PC-3 (cell line): ENCODE measurements around the gene GLG1. TPM values are rescaled to one million over a fixed set of nuclear protein-coding genes. Genes with fewer than 3 reads are reported as not detected.

Experiments
- ATAC-seq: fragments of 200-7000 bp; cut with Tn5 transposase; 2 replicates; pipeline ENCODE4 v1.9.1; 2020; ENCODE audit warnings: mild to moderate bottlenecking, moderate library complexity
- BruUV-seq: library from RNA; stranded (reverse); fragments of 400-500 nt; replicated peaks from 2 replicates; lab custom pipeline; 2021; lab: Mats Ljungman, UMichigan
- CTCF ChIA-PET: fragments of 300-600 bp; sonication (Branson Sonifier 250); formaldehyde crosslinking; loops from one replicate; lab custom pipeline; 2022; ENCODE audit warnings: antibody characterized with exemption; lab: Charles Lee
- POLR2A ChIA-PET: fragments of 300-600 bp; sonication (Branson Sonifier 250); formaldehyde crosslinking; loops from one replicate; lab custom pipeline; 2022; ENCODE audit warnings: antibody characterized with exemption; ENCODE audit not compliant: unreplicated experiment; lab: Charles Lee
- DNase-seq: peaks from one replicate; pipeline ENCODE4 v3.0.0-alpha.2; 2015
- H2AFZ ChIP-seq: fragments of 300-600 bp; sonication (generic); 2 replicates; pipeline ENCODE4 v1.6.0; 2016; ENCODE audit warnings: antibody characterized with exemption, low read length
- H3F3A ChIP-seq: fragments of 300-600 bp; sonication (generic); one replicate; pipeline ENCODE4 v1.6.0; 2017; ENCODE audit warnings: antibody characterized with exemption, low read length, control low read depth, mild to moderate bottlenecking; ENCODE audit not compliant: unreplicated experiment
- H3K27ac ChIP-seq: fragments of 300-600 bp; sonication (generic); 2 replicates; pipeline ENCODE4 v1.5.1; 2016; ENCODE audit warnings: mild to moderate bottlenecking, low read length
- H3K27me3 ChIP-seq: fragments of 300-600 bp; sonication (generic); 2 replicates; pipeline ENCODE4 v1.6.1; 2016; ENCODE audit warnings: low read length, mixed read lengths
- H3K36me3 ChIP-seq: fragments of 300-600 bp; sonication (generic); 2 replicates; pipeline ENCODE4 v1.6.1; 2016; ENCODE audit warnings: low read depth, mixed run types, low read length, mixed read lengths
- H3K4me1 ChIP-seq: fragments of 300-600 bp; sonication (generic); 2 replicates; pipeline ENCODE4 v1.5.1; 2016; ENCODE audit warnings: low read length; ENCODE audit not compliant: insufficient read depth
- H3K4me2 ChIP-seq: fragments of 300-600 bp; sonication (generic); 2 replicates; pipeline ENCODE4 v1.6.0; 2016; ENCODE audit warnings: low read length
- H3K4me3 ChIP-seq: fragments of 300-600 bp; sonication (generic); 2 replicates; pipeline ENCODE4 v1.5.1; 2016; ENCODE audit warnings: mild to moderate bottlenecking, low read length, mixed read lengths
- H3K79me2 ChIP-seq: fragments of 300-600 bp; sonication (generic); 2 replicates; pipeline ENCODE4 v1.6.1; 2017; ENCODE audit warnings: low read length, mixed read lengths
- H3K9ac ChIP-seq: fragments of 300-600 bp; sonication (generic); 2 replicates; pipeline ENCODE4 v1.6.0; 2016; ENCODE audit warnings: mild to moderate bottlenecking, low read length
- H3K9me2 ChIP-seq: fragments of 300-600 bp; sonication (generic); replicated peaks from 2 replicates; pipeline ENCODE4 v1.6.1; 2016; ENCODE audit warnings: mixed run types, low read length, mixed read lengths
- H3K9me3 ChIP-seq: fragments of 300-600 bp; sonication (generic); 2 replicates; pipeline ENCODE4 v1.6.1; 2016; ENCODE audit warnings: low read length, mixed read lengths
- H4K20me1 ChIP-seq: fragments of 300-600 bp; sonication (generic); 2 replicates; pipeline ENCODE4 v1.6.1; 2016; ENCODE audit warnings: low read length, mixed read lengths
- EZH2 ChIP-seq: fragments of 300-600 bp; sonication (generic); IDR thresholded peaks from one replicate; pipeline ENCODE4 v1.6.1; 2017; ENCODE audit warnings: antibody characterized with exemption, mild to moderate bottlenecking, low read length; ENCODE audit not compliant: unreplicated experiment
- EZH2phosphoT487 ChIP-seq: fragments of 300-600 bp; sonication (generic); IDR thresholded peaks from 2 replicates; pipeline ENCODE4 v1.6.1; 2018; ENCODE audit warnings: mild to moderate bottlenecking, antibody characterized with exemption, low read length, borderline replicate concordance
- intact Hi-C: fragments of 100-400 bp; cut with micrococcal nuclease; formaldehyde crosslinking; loops from 2 replicates; pipeline ENCODE4 v1.9.0; 2023
- total RNA-seq: library from RNA; depleted of rRNA; stranded (reverse); fragments of >200 nt; gene quantifications from 2 replicates; pipeline ENCODE4 v1.2.3, GENCODE V29; 2014
- TF ChIP-seq, protein P1 (sequence below): fragments of 300-600 bp; sonication (generic); conservative IDR thresholded peaks from 2 replicates; pipeline ENCODE4 v1.5.1; 2017; ENCODE audit warnings: antibody characterized with exemption, low read depth, mild to moderate bottlenecking, low read length

Gene GLG1
- total RNA-seq, 1 experiment from 2014 or later: 63.5 TPM

DNA sequence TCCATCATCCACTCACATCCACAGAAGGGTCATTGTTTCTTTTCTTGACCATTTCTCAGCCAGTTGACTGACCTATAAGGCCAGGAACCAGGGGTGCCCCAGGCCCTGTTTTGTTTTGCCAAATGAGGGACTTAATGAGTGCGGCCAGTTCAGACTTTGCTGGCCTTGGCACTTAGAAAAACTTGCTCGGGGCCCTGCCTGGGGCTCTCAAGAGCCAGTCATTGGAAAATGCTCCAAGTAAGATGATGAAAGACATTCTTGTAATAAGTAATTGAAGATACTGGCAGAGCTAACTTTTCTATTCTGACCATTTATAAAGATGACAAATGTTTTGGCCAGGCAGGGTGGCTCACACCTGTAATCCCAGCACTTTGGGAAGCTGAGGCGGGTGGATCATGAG lies 156.7 kb downstream of the GLG1 start:
- ATAC-seq (no peak), DNase-seq (no peak)
- Histone ChIP-seq H3K36me3 (0 out of 2 replicates have a peak, but pooled peaks cover 2% of the 10 kb centered on the region), H3K9ac (no peak overlapping the region; the same call in 1 of the 2 replicates), H3K9me3 (no peaks in the 10 kb centered on the region), H3K4me2 (peak overlapping the region; percentile 57), H3K79me2 (no peaks in the 10 kb centered on the region), H3K27me3 (no peaks in the 10 kb centered on the region), H3K4me1 (peaks cover 25% of the 10 kb centered on the region), H3K9me2 (no peaks in the 10 kb centered on the region), H4K20me1 (no peaks in the 10 kb centered on the region), H3F3A (peaks cover 6% of the 10 kb centered on the region), H3K4me3 (no peak overlapping the region), H2AFZ (no peak overlapping the region), H3K27ac (peak overlapping the region; percentile 86)
- no peak for TF ChIP-seq EZH2phosphoT487
- TF ChIP-seq EZH2: no peak
- TF ChIP-seq, protein P1, sequence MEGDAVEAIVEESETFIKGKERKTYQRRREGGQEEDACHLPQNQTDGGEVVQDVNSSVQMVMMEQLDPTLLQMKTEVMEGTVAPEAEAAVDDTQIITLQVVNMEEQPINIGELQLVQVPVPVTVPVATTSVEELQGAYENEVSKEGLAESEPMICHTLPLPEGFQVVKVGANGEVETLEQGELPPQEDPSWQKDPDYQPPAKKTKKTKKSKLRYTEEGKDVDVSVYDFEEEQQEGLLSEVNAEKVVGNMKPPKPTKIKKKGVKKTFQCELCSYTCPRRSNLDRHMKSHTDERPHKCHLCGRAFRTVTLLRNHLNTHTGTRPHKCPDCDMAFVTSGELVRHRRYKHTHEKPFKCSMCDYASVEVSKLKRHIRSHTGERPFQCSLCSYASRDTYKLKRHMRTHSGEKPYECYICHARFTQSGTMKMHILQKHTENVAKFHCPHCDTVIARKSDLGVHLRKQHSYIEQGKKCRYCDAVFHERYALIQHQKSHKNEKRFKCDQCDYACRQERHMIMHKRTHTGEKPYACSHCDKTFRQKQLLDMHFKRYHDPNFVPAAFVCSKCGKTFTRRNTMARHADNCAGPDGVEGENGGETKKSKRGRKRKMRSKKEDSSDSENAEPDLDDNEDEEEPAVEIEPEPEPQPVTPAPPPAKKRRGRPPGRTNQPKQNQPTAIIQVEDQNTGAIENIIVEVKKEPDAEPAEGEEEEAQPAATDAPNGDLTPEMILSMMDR: no peak
- no TSS peak for BruUV-seq
- intact Hi-C loops: no loop called here
- ChIA-PET POLR2A (no interaction called here), CTCF (no interaction called here)

DNA sequence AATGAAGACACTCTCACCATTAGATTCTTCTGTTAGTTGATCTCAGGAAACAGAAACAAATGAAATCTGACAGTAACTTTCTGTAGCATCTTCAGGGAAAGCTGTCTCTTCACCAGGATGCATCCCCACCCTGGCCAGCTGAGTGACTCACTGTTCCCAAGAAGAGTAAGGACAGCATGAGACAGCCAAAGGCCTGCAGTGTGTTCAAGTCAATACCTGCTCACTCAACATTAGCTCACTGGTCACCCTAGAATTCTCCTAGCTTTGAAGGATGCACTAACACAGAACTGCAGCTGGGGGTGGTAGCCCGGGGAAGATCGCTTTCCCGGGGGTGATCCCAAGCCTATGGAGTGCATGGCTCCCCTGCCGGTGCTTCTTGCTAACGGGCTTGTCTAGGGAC lies 157.4 kb downstream of the GLG1 start:
- Histone ChIP-seq H3K9me2 (no peaks in the 10 kb centered on the region), H3K4me1 (peaks cover 25% of the 10 kb centered on the region), H3K4me3 (no peak overlapping the region), H3K79me2 (no peaks in the 10 kb centered on the region), H2AFZ (no peak overlapping the region), H3K36me3 (0 out of 2 replicates have a peak, but pooled peaks cover 2% of the 10 kb centered on the region), H3F3A (peaks cover 6% of the 10 kb centered on the region), H3K9me3 (no peaks in the 10 kb centered on the region), H3K27me3 (no peaks in the 10 kb centered on the region), H3K4me2 (peak overlapping the region; percentile 57), H3K9ac (no peak overlapping the region), H4K20me1 (no peaks in the 10 kb centered on the region), H3K27ac (peak overlapping the region; percentile 86)
- intact Hi-C loops: loop anchor here (10.0 kb wide), 1 partner anchor 175 kb away; no protein-coding TSS in a partner anchor
- DNase-seq (peak; percentile 65), ATAC-seq (peak; percentile 88)
- ChIA-PET CTCF (interaction anchor here (0.6 kb wide), 1 partner anchor 127 kb away, joined by 4 read pairs; no protein-coding TSS in a partner anchor), POLR2A (no interaction called here)
- BruUV-seq: no TSS peak
- TF ChIP-seq, protein P1: no peak; the same call in 1 of the 2 replicates
- no peak for TF ChIP-seq EZH2

DNA sequence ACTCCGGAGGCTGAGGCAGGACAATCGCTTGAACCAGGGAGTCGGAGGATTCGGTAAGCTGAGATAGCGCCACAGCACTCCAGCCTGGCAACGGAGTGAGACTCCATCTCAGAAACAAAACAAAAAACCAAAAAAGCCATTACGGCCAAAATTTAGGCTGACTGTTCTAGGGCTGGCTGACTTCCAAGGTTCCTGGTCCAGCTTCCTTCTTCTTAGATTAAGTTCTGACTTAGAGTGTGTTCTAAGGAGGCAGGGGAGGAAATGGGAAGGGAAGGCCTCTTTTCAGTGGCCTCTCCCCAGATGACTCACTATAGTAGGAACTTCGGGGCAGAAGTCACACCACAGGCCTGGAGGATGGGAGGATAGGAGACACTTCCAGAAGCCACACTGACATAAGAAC lies 157.9 kb downstream of the GLG1 start:
- no peaks in the 10 kb centered on the region for H4K20me1 ChIP-seq
- BruUV-seq: no TSS peak
- peak overlapping the region; percentile 57 for H3K4me2 ChIP-seq
- POLR2A ChIA-PET: interaction anchor here (0.5 kb wide), 1 partner anchor 31 kb away, joined by 3 read pairs; no protein-coding TSS in a partner anchor
- ATAC-seq: peak; percentile 94
- DNase-seq: peak; percentile 87
- no peaks in the 10 kb centered on the region for H3K9me2 ChIP-seq
- H3K4me1 ChIP-seq: peaks cover 25% of the 10 kb centered on the region
- H3K27ac ChIP-seq: peak overlapping the region; percentile 86
- CTCF ChIA-PET: interaction anchor here (0.6 kb wide), 1 partner anchor 127 kb away, joined by 4 read pairs; no protein-coding TSS in a partner anchor
- no peak overlapping the region for H3K4me3 ChIP-seq
- no peaks in the 10 kb centered on the region for H3K79me2 ChIP-seq
- H3K36me3 ChIP-seq: 0 out of 2 replicates have a peak, but pooled peaks cover 2% of the 10 kb centered on the region
- peak overlapping the region; percentile 20; the same call in 1 of the 2 replicates for H3K9ac ChIP-seq
- TF ChIP-seq, protein P1: no peak
- TF ChIP-seq EZH2phosphoT487 (no peak), EZH2 (no peak)
- H3K9me3 ChIP-seq: no peaks in the 10 kb centered on the region
- H2AFZ ChIP-seq: no peak overlapping the region
- intact Hi-C loops: loop anchor here (10.0 kb wide), 1 partner anchor 176 kb away; no protein-coding TSS in a partner anchor
- H3K27me3 ChIP-seq: no peaks in the 10 kb centered on the region
- peaks cover 6% of the 10 kb centered on the region for H3F3A ChIP-seq
